ENCODE measurements around the gene PRRX1. TPM values are rescaled to one million over a fixed set of nuclear protein-coding genes. Genes with fewer than 3 reads are reported as not detected.

The PRRX1 gene
- total RNA-seq, 1 donor from 2014 or later, result 74.7 TPM

DNA sequence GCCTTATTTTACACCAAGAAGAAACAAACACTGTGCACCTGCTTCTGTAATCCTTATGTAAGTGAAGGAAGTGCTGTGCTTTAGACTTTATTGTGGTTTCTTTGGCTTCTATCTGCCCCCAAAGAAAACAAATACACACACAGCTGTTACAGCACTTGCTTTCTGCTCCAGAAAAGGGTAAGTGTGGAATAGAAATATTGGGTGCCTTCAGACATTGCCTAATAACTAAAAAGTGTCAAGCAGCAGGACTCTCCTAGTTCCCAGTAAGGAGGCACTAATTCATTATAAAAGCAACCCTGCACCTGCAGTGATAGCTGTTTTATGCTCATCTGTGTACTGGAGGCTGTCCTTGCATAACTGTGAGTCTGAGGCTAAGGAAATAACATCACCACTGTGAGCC is 23.4 kb upstream of the PRRX1 start:
- no peak for DNase-seq
- no peak overlapping the region for H3K4me3 ChIP-seq
- intact Hi-C loops (cut with micrococcal nuclease), result no loop called here
- H3K9me3 ChIP-seq (replicated peaks), result no peaks in the 10 kb centered on the region
- H3K4me1 ChIP-seq, result no peaks in the 10 kb centered on the region
- no peak overlapping the region for H3K27ac ChIP-seq (replicated peaks)
- H3K27me3 ChIP-seq (ENCODE audit: low read depth), result no peaks in the 10 kb centered on the region
- H3K36me3 ChIP-seq, result no peaks in the 10 kb centered on the region
- TF ChIP-seq CTCF (IDR thresholded peaks at IDR 0.05; ENCODE audit: borderline replicate concordance), result no peak

DNA sequence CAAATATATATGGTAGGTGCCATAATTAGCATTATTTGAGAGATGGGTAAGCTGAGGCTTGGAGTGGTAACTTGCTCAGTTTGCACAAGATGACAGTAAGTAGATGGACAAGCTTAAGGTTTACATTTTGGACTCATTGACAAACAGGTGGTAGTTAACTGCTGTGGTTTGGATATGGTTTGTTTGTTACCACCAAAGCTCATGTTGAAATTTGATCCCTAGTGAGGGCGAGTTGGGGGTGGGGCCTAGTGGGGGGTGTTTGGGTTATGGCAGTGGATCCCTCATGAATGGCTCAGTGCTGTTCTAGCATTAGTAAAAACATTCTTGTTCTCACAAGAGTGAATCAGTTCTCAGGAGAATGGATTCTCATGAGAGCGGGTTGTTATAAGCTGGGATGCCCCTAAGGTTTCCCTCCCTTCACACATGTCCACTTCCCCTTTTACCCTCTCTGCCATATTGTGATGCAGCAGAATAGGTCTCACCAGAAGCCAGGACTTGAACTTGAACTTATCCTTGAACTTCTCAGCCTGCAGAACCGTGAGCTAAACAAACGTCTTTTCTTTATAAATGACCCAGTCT is 6.6 kb upstream of the PRRX1 start:
- intact Hi-C loops (cut with micrococcal nuclease), result no loop called here

DNA sequence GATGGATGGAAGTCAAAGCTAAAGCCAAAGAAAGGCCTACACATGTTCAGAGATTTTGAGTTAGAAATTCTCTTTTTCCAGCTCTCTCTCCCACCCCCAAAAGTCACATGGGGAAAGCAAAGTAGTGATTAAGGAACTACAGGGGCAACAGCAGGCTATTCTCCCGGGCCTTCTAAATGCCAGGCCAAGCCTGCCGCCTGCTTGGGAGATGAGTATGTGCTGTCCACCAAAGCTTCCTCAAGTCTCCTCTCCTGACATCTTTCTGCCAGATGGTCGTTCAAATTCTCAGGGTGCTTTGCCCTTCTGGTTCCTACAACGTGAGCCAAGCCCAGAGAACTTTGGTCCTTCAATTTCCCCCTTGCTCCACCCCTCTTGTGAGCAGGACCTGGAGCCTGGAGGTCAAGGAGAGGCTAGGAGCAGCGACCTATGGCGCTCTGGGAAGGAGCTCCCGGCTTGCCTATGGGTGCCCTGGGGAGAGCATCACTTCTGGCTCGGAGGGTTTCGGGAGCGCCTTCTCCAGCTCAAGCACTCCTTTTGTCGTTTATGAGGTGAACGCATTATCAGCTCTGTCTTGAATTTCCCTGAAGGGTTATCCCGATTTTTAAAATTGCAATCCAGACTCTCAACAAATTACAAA is 4.4 kb upstream of the PRRX1 start:
- peaks cover 32% of the 10 kb centered on the region for H3K4me1 ChIP-seq
- no peak for TF ChIP-seq CTCF (IDR thresholded peaks at IDR 0.05; ENCODE audit: borderline replicate concordance)
- H3K27me3 ChIP-seq (ENCODE audit: low read depth), result peaks cover 66% of the 10 kb centered on the region
- H3K4me3 ChIP-seq, result no peak overlapping the region
- H3K9me3 ChIP-seq (replicated peaks), result no peaks in the 10 kb centered on the region
- intact Hi-C loops (cut with micrococcal nuclease), result no loop called here
- H3K36me3 ChIP-seq, result no peaks in the 10 kb centered on the region
- H3K27ac ChIP-seq (replicated peaks), result no peak overlapping the region
- DNase-seq, result no peak

More for the DNA sequence above, 6.6 kb upstream of the PRRX1 start:
- Histone ChIP-seq H3K9me3 (replicated peaks) (no peaks in the 10 kb centered on the region), H3K27me3 (ENCODE audit: low read depth) (peaks cover 54% of the 10 kb centered on the region), H3K27ac (replicated peaks) (no peak overlapping the region), H3K4me1 (peaks cover 13% of the 10 kb centered on the region), H3K4me3 (no peak overlapping the region), H3K36me3 (no peaks in the 10 kb centered on the region)
- no peak for TF ChIP-seq CTCF (IDR thresholded peaks at IDR 0.05; ENCODE audit: borderline replicate concordance)
- DNase-seq, result no peak

GRCh38 chr1:170660281-170660713 is 3.6 kb upstream of the PRRX1 start:
- no peak for DNase-seq
- Histone ChIP-seq H3K27me3 (ENCODE audit: low read depth) (peaks cover 74% of the 10 kb centered on the region), H3K9me3 (replicated peaks) (no peaks in the 10 kb centered on the region), H3K27ac (replicated peaks) (no peak overlapping the region), H3K4me1 (peaks cover 39% of the 10 kb centered on the region), H3K4me3 (no peak overlapping the region), H3K36me3 (no peaks in the 10 kb centered on the region)
- intact Hi-C loops (cut with micrococcal nuclease), result no loop called here
- TF ChIP-seq CTCF (IDR thresholded peaks at IDR 0.05; ENCODE audit: borderline replicate concordance), result no peak

DNA sequence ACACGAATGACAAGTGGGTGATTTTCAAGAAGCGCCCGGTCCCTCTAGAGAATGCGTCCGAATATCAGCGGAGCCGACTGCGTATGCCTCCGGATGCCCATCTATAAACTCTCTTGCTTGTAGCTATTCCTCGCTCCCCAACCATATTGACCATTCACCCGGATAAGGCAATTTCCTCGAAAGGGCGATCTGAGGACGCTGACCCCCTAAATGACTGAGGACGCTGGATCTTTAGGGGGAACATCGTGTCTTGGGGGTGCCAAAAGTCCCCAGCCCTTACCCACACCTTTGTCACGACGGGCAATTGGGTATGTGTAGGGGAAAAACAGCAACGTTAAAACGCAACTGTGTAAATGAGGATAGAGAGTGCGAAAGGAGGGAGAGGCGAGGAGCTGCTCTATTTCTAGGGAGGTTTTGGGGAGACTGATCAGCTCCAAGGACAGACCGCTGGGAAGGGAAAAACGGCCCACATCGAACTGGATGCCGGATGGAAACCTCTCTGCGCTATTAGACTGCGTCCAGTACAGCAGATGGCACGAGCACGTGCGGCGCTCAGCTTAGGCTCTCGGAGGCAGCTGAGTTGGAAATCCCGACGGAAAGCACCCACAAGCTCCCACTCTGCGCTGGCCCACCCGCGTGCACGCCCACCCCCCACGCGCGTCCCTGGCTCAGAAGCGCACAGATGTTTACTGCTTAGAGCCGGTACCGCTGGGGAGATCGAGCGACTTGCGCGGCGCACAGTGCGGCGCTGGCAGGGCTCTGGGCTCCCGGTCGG is 2.9 kb upstream of the PRRX1 start:
- intact Hi-C loops (cut with micrococcal nuclease), result no loop called here
- no peak for DNase-seq
- H3K4me1 ChIP-seq, result peaks cover 39% of the 10 kb centered on the region
- H3K4me3 ChIP-seq, result peak overlapping the region; percentile 82
- peak overlapping the region; percentile 92 for H3K27ac ChIP-seq (replicated peaks)
- no peak for TF ChIP-seq CTCF (IDR thresholded peaks at IDR 0.05; ENCODE audit: borderline replicate concordance)
- peaks cover 79% of the 10 kb centered on the region for H3K27me3 ChIP-seq (ENCODE audit: low read depth)
- no peaks in the 10 kb centered on the region for H3K36me3 ChIP-seq
- no peaks in the 10 kb centered on the region for H3K9me3 ChIP-seq (replicated peaks)
